Measurements from ENCODE around the gene SH3GL1.

Gene SH3GL1

GRCh38 chr19:4375164-4376027 is 25.0 kb downstream of the SH3GL1 start:
- DNase-seq (ENCODE audit: low read depth) = no peak

- DNase-seq (ENCODE audit: low read depth) = peak; percentile 83
Observed at GRCh38 chr19:4374498-4375163, 25.7 kb downstream of the SH3GL1 start.

- DNase-seq (ENCODE audit: low read depth) = peak; percentile 61
Observed at GRCh38 chr19:4373601-4374497, 26.5 kb downstream of the SH3GL1 start.

GRCh38 chr19:4373013-4373367 is 27.4 kb downstream of the SH3GL1 start:
- DNase-seq (ENCODE audit: low read depth) = no peak

GRCh38 chr19:4372165-4373012 is 28.0 kb downstream of the SH3GL1 start:
- no peak for DNase-seq (ENCODE audit: low read depth)

GRCh38 chr19:4371247-4372164 is 28.8 kb downstream of the SH3GL1 start:
- DNase-seq (ENCODE audit: low read depth) = no peak

- no peak for DNase-seq (ENCODE audit: low read depth)
Observed at GRCh38 chr19:4370418-4371041, 29.8 kb downstream of the SH3GL1 start.

GRCh38 chr19:4369888-4370260 is 30.5 kb downstream of the SH3GL1 start:
- DNase-seq (ENCODE audit: low read depth) = no peak

- no peak for DNase-seq (ENCODE audit: low read depth)
Observed at GRCh38 chr19:4369109-4369887, 31.0 kb downstream of the SH3GL1 start.

- DNase-seq (ENCODE audit: low read depth) = no peak
Observed at GRCh38 chr19:4368128-4368820, 32.1 kb downstream of the SH3GL1 start.

- DNase-seq (ENCODE audit: low read depth) = no peak
Observed at GRCh38 chr19:4367781-4368127, 32.6 kb downstream of the SH3GL1 start.

GRCh38 chr19:4367336-4367723 is 33.0 kb downstream of the SH3GL1 start:
- no peak for DNase-seq (ENCODE audit: low read depth)

- DNase-seq (ENCODE audit: low read depth) = no peak
Observed at GRCh38 chr19:4366666-4367335, 33.5 kb downstream of the SH3GL1 start.

GRCh38 chr19:4365791-4366665 is 34.3 kb downstream of the SH3GL1 start:
- no peak for DNase-seq (ENCODE audit: low read depth)

GRCh38 chr19:4365341-4365740 is 35.0 kb downstream of the SH3GL1 start:
- no peak for DNase-seq (ENCODE audit: low read depth)

- no peak for DNase-seq (ENCODE audit: low read depth)
Observed at GRCh38 chr19:4363571-4364304, 36.6 kb downstream of the SH3GL1 start.
